Ishikawa (cell line): ENCODE results near the gene AP1G1.

Experiments used
- CEBPB ChIP-seq: IDR thresholded peaks from 2 replicates; pipeline ENCODE4 v1.6.1; 2012
- CREB1 ChIP-seq: IDR thresholded peaks from 2 replicates; pipeline ENCODE4 v1.6.1; 2012; ENCODE audit warnings: low read depth
- EGR1 ChIP-seq: IDR thresholded peaks from 2 replicates; pipeline ENCODE4 v1.6.1; 2012
- EP300 ChIP-seq: IDR thresholded peaks from 2 replicates; pipeline ENCODE4 v1.6.1; 2012; ENCODE audit warnings: borderline replicate concordance
- FOXM1 ChIP-seq: IDR thresholded peaks from 2 replicates; pipeline ENCODE4 v1.6.1; 2012; ENCODE audit warnings: low read depth, borderline replicate concordance
- REST ChIP-seq: IDR thresholded peaks from 2 replicates; pipeline ENCODE4 v1.6.1; 2012; ENCODE audit warnings: low read depth, mild to moderate bottlenecking
- TEAD4 ChIP-seq: IDR thresholded peaks from 2 replicates; pipeline ENCODE4 v1.6.1; 2012
- ZBTB7A ChIP-seq: IDR thresholded peaks from 2 replicates; pipeline ENCODE4 v1.6.1; 2012; ENCODE audit warnings: low read depth

- TF ChIP-seq CREB1 (no peak), REST (no peak), TEAD4 (no peak), ZBTB7A (no peak), CEBPB (no peak), FOXM1 (no peak), EP300 (no peak), EGR1 (no peak)
These were observed 87.4 kb downstream of the AP1G1 start for GRCh38 chr16:71721066-71721740.
